Panc1 (cell line): ENCODE results near the gene YAP1.

Source experiments
- CTCF ChIP-seq: fragments of 450-650 bp; IDR thresholded peaks from 2 replicates; pipeline ENCODE4 v1.5.1; 2017; ENCODE audit warnings: mild to moderate bottlenecking
- POLR2AphosphoS5 ChIP-seq: IDR thresholded peaks from 2 replicates; pipeline ENCODE4 v1.6.1; 2012; ENCODE audit warnings: mild to moderate bottlenecking, low read depth, low read length, moderate library complexity

GRCh38 chr11:102243399-102243884, 133.2 kb downstream of the YAP1 start:
- TF ChIP-seq CTCF = no peak
- no peak for TF ChIP-seq POLR2AphosphoS5
